T-helper 2 cell treated with Interferon-gamma antibody and Interleukin-4, amounts not matched to agents 100 ng/mL and 5 ng/mL, for 36 hours (primary cell): ENCODE data around the gene CNNM2. TPM values are rescaled to one million over a fixed set of nuclear protein-coding genes. Genes with fewer than 3 reads are reported as not detected.

Source experiments
- intact Hi-C: fragments of 100-400 bp; cut with micrococcal nuclease; formaldehyde crosslinking; loops from one replicate; pipeline ENCODE4 v1.15.1; 2023
- total RNA-seq: library from RNA; stranded (reverse); gene quantifications from 2 replicates; pipeline ENCODE4 v1.2.3, GENCODE V29; 2022

CNNM2 gene
- total RNA-seq, 1 donor from 2014 or later, result 6.8 TPM

DNA sequence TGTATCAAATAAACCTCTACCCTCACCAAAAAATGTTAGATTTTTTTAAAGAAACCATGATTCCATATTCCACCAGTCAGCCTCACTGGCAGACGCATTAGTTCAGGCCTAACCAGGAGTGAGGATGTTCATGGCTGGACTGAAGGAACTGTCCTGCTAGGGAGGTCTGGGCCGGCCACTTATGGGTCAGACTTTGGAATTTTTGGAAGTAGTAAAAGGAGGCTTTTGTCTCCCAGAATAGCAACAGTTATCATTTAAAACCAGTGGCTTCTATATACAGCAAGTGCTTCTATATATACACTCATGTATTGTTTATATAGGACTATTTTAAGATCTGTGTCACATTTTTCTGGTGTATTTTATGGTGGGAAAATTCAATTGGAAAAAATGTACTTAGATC is 120.5 kb downstream of the CNNM2 start:
- intact Hi-C loops, result no loop called here

- intact Hi-C loops, result no loop called here
These were observed 122.3 kb downstream of the CNNM2 start for GRCh38 chr10:103040418-103040817.

GRCh38 chr10:103041391-103041790 is 123.3 kb downstream of the CNNM2 start:
- intact Hi-C loops, result no loop called here

DNA sequence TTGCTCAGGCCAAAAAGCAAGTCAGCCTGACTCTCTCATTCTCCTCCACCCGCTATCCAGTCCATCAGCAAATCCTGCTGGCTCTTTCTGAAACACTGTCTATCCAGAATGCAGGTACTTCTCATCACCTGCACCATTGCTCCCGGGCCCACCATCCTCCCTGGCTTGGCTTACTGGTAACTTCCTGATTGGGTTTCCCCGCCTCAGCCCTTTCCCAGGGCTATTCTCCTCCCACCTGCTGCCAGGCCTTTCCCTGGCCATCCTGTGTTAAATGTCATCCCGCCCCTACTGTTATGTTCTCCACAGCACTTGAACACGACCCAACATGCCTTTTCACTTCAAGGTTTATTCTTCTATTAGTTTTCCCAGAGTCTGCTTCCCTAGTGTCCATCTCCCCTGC is 124.0 kb downstream of the CNNM2 start:
- intact Hi-C loops, result no loop called here

GRCh38 chr10:103042908-103043307 is 124.8 kb downstream of the CNNM2 start:
- intact Hi-C loops, result no loop called here

GRCh38 chr10:103044942-103045489 is 126.9 kb downstream of the CNNM2 start:
- intact Hi-C loops, result no loop called here

DNA sequence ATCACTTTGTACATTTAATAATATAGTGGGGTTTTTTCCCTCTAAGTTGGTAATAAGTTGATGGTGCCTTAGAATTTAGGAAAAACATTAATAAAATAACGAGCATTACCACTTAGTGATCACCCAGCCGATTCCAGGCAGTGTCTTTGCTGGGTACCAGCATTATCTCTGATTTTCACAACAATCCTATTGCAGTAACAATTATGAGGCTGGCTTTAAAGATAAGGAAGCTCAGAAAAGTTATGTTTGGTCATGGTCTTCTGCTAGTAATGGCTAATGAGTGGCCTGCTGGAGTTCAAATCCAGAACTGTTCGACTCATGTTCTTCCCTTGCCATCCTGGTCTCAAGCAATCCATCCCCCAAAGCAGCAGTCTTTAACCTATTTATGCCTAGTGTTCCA is 127.9 kb downstream of the CNNM2 start:
- intact Hi-C loops, result no loop called here

GRCh38 chr10:103047381-103047780 is 129.3 kb downstream of the CNNM2 start:
- intact Hi-C loops, result no loop called here

- intact Hi-C loops, result no loop called here
These were observed 131.1 kb downstream of the CNNM2 start for GRCh38 chr10:103049237-103049636.

GRCh38 chr10:103053659-103054581 is 135.8 kb downstream of the CNNM2 start:
- intact Hi-C loops, result loop anchor here (1.0 kb wide), 2 partner anchors 15 to 136 kb away; partner anchors contain the start of gene CNNM2

DNA sequence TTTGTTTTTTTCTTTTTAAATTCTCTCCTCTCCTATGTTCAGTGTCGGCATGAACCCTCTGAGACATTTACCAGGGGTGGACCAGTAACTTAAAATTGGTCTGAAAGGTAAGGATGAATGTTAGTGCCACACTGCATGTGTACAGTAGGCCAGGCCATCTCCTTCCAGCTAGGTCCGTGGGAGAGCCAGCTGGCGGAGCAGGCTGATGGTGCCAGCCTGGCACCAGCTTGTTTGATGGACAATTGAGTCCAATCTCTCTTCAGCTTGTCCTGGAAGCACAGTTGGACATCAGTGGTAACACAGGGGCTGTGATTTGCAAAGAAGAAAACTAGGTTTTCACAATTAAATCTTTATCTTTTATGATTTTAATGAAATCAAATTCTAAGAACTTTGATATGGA is 136.5 kb downstream of the CNNM2 start:
- intact Hi-C loops, result loop anchor here (1.0 kb wide), 2 partner anchors 15 to 136 kb away; partner anchors contain the start of gene CNNM2

DNA sequence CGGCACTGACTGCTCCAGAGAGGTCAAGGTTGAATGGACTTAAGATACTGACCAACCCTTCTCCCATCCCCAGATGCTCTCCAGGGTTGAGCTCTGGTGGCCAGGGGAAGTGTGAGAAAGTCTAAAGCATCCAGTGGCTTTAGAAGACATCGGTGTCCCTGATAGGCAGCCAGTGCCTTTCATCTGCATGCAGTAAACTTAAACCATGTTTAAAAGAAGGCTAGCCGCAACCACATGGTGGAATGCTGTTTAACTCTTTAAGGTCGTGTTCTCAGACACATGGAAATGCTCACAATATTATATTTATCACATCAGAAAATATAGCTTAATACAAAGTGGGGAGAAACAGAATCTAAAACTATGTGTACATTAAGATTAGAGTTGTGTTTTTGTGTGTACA is 137.0 kb downstream of the CNNM2 start:
- intact Hi-C loops, result no loop called here

- intact Hi-C loops, result no loop called here
These were observed 139.9 kb downstream of the CNNM2 start for GRCh38 chr10:103058034-103058433.

- intact Hi-C loops, result no loop called here
These were observed 142.5 kb downstream of the CNNM2 start for GRCh38 chr10:103060575-103060974.

DNA sequence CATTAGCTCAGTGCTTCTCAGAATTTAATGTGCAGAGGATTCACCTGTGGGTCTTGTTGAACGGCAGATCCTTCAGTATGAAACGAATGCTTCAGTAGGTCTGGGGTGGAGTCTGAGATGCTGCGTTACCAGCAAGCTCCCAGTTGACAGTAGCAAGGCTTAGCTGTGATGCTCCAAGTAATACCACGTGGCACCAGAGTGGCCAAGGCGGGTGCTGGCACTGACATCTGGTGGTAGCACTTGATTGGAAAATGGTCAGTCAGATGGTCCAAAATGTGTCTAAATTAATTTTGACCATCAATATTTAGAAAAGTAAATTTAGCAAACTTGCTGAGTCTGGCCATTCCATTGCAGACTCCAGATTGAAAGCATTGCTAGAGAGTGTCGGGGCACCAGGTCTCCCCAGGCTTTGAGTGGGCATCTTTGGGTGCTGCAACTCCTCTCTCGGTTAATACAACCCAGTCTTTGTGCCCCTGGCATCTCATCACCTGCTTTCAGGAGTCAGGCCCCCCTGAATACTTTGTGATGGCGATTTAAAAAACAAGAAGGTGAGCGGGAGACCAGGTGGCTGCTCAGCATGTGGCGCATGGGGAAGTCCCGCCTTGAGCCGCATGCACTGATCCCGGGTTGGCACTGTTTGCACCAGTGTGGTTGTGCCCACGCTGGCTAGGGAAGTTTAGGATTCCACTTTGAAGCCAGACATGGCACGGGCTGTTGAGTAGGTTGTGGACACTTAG is 144.9 kb downstream of the CNNM2 start:
- intact Hi-C loops, result no loop called here

- intact Hi-C loops, result loop anchor here (5.0 kb wide), 1 partner anchor 323 kb away; the partner anchor contains the start of gene WBP1L
These were observed 146.9 kb downstream of the CNNM2 start for GRCh38 chr10:103064956-103065355.

- intact Hi-C loops, result loop anchor here (5.0 kb wide), 1 partner anchor 324 kb away; the partner anchor contains the start of gene WBP1L
These were observed 148.3 kb downstream of the CNNM2 start for GRCh38 chr10:103066141-103067098.

DNA sequence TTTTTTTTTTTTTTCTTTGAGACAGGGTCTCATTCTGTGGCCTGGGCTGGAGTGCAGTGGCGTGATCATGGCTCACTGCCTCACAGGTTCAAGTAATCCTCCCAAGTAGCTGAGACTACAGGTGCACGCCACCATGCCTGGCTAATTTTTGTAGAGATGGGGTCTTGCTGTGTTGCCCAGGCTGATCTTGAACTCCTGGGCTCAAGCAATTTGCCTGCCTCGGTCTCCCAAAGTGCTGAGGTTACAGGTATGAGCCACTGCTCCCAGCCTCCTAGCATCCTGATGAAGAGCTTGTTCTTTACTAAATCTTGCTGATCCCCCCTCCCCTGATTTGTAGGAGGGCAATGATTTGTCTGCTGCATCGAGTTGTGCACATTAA is 149.0 kb downstream of the CNNM2 start:
- intact Hi-C loops, result loop anchor here (5.0 kb wide), 1 partner anchor 325 kb away; the partner anchor contains the start of gene WBP1L

- intact Hi-C loops, result loop anchor here (5.0 kb wide), 1 partner anchor 325 kb away; the partner anchor contains the start of gene WBP1L
These were observed 149.4 kb downstream of the CNNM2 start for GRCh38 chr10:103067484-103067883.

GRCh38 chr10:103067956-103068355 is 149.9 kb downstream of the CNNM2 start:
- intact Hi-C loops, result loop anchor here (5.0 kb wide), 1 partner anchor 326 kb away; the partner anchor contains the start of gene WBP1L
